Measurements from ENCODE around the gene SEC11C.

The SEC11C gene

GRCh38 chr18:59145055-59145454 lies 5.4 kb downstream of the SEC11C start:
- H3K4me3 ChIP-seq (ENCODE audit: low read depth, low read length): no peak overlapping the region
- TF ChIP-seq CTCF (IDR thresholded peaks at IDR 0.05; ENCODE audit: low read depth, low read length): no peak

GRCh38 chr18:59148192-59148591 lies 8.5 kb downstream of the SEC11C start:
- H3K4me3 ChIP-seq (ENCODE audit: low read depth, low read length): no peak overlapping the region
- no peak for TF ChIP-seq CTCF (IDR thresholded peaks at IDR 0.05; ENCODE audit: low read depth, low read length)

GRCh38 chr18:59149007-59149406 lies 9.3 kb downstream of the SEC11C start:
- TF ChIP-seq CTCF (IDR thresholded peaks at IDR 0.05; ENCODE audit: low read depth, low read length): no peak
- H3K4me3 ChIP-seq (ENCODE audit: low read depth, low read length): no peak overlapping the region

GRCh38 chr18:59149416-59149815 lies 9.7 kb downstream of the SEC11C start:
- H3K4me3 ChIP-seq (ENCODE audit: low read depth, low read length): no peak overlapping the region

GRCh38 chr18:59150236-59150635 lies 10.6 kb downstream of the SEC11C start:
- H3K4me3 ChIP-seq (ENCODE audit: low read depth, low read length): no peak overlapping the region
- TF ChIP-seq CTCF (IDR thresholded peaks at IDR 0.05; ENCODE audit: low read depth, low read length): no peak

More at GRCh38 chr18:59149416-59149815, 9.7 kb downstream of the SEC11C start:
- no peak for TF ChIP-seq CTCF (IDR thresholded peaks at IDR 0.05; ENCODE audit: low read depth, low read length)

GRCh38 chr18:59155153-59155552 lies 15.5 kb downstream of the SEC11C start:
- H3K4me3 ChIP-seq (ENCODE audit: low read depth, low read length): no peak overlapping the region
- no peak for TF ChIP-seq CTCF (IDR thresholded peaks at IDR 0.05; ENCODE audit: low read depth, low read length)

- no peak overlapping the region for H3K4me3 ChIP-seq (ENCODE audit: low read depth, low read length)
- no peak for TF ChIP-seq CTCF (IDR thresholded peaks at IDR 0.05; ENCODE audit: low read depth, low read length)
Measured at GRCh38 chr18:59156316-59156715, 16.6 kb downstream of the SEC11C start.
